GM18498 (cell line): ENCODE results near the gene SLCO1B1.

Source experiments
- ATAC-seq: cut with Tn5 transposase; IDR thresholded peaks from one replicate; pipeline ENCODE4 v1.9.1; 2021; ENCODE audit warnings: mild to moderate bottlenecking, moderate library complexity; ENCODE audit not compliant: unreplicated experiment

SLCO1B1 gene

GRCh38 chr12:21219206-21219605 lies 88.2 kb downstream of the SLCO1B1 start:
- ATAC-seq = no peak

DNA sequence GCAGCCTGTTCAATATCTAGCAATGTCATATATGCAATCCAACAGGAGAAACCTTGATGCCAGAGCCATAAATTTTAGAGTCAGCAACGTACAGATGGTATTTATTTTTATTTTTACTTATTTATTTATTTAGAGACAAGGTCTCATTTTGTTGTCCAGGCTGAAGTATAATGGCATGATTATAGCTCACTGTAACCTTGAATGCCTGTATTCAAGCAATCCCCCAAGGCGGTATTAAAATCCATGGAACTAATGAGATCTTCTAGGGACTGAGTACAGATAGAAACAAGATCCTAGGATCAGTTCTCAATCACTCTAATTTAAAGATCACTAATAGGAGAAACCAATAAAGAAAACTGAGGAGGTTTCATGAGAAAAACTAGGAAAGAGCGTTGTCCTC lies 89.3 kb downstream of the SLCO1B1 start:
- ATAC-seq = no peak

DNA sequence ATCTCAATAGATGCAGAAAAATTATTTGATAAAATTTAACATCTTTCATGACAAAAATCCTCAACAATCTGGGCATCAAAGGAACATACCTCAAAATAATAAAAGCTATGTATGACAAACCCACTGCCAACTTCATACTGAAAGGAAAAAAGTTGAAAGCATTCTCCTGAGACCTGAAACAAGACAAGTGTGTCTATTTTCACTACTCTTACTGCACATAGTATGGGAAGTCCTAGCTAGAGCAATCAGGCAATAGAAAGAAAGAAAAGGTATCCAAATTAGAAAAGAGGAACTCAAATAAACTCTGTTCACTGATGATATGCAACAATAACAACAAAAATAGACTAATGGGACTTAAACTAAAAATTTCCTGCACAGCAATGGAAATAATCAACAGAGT lies 90.1 kb downstream of the SLCO1B1 start:
- no peak for ATAC-seq

DNA sequence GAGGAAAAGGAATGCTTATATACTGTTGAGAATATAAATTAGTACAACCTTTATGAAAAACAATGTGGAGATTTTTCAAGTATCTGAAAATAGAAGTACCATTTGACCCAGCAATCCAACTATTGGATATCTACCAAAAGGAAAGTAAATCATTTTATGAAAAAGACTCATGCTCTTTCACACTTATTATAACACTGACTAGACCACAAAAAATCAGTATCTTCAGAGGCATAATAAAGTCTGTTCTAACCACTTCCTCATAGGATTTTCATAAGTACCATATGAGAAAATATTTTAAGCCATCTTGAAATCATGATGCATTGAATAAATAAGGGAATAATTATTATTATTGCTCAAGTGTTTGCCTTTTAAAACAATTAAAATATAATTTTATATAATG lies 90.8 kb downstream of the SLCO1B1 start:
- no peak for ATAC-seq

DNA sequence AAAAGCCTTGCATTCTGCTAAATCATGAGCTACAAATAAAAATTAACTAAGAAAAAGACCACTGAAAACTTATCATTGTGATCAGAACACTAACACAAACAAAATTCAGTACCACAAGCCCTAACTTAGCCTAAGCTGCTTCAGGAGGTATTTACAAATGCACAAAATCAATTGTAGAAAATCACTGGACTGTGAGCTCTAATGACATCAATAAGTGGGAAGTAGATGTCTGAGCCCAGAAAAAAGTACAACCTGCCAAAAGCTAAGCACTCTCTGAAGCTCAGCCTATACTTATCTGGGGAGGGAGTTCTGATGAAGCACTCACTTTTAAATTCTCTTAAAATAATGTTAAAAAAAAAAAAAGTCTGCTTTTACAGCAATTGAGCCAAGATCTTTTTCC lies 92.9 kb downstream of the SLCO1B1 start:
- ATAC-seq = no peak

- no peak for ATAC-seq
Measured at GRCh38 chr12:21234395-21234794, 103.4 kb downstream of the SLCO1B1 start.

DNA sequence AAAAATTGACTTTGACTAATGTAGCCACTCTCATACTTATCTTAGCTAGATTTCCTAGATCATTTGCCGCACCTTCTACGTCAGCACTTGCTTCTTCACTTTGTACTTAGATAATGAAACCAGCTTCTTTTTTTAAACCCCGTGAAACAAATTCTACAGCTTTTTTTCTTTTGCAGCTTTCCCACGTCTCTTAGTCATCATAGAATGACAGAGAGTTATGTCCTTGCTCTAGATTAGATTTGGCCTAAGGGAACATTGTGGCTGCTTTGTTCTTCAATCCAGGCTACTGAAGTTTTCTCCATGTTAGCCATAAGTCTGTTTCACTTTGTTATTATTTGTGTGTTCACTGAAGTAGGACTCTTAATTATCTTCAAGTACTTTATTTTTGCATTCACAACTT lies 108.9 kb downstream of the SLCO1B1 start:
- no peak for ATAC-seq

DNA sequence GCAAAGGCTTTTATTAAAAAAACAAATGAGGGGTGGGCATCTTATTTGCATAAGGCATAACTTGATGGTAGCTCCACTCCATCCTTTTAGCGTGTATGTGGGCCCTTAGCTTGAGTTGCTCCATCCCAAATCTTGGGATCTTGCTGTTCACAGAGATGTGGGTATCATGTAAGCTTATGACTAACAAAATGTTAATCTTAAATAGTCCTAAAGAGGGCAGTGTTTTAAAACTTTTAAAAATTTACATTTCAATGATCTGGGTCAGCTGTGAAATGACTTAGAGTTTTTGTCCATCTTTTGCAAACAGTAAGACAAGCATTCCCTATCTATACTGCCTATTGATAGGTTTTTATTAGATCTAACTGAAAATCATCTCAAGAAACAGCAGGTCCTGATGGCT lies 117.7 kb downstream of the SLCO1B1 start:
- no peak for ATAC-seq

DNA sequence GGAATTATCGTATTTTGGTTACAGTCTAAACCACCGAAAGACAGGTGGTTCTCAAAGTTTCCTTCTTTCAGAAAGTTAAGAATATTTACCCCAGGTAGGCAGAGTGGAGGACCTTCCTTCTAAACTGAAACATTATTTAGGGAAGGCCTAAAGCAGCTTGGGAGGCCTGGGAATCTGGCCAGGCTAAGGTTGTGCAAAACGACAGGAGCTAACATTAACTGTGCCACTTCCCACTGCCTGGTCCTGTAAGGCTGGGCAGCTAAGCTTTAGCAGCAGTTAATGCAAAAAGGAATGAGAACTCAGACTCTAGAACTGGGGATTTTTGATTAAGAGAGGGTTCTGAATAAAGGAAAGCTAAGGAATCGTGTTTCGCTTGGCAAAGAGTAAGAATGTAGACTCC lies 121.1 kb downstream of the SLCO1B1 start:
- no peak for ATAC-seq

- no peak for ATAC-seq
Measured at GRCh38 chr12:21257172-21257571, 126.2 kb downstream of the SLCO1B1 start.

GRCh38 chr12:21264232-21264631 lies 133.2 kb downstream of the SLCO1B1 start:
- ATAC-seq = no peak

DNA sequence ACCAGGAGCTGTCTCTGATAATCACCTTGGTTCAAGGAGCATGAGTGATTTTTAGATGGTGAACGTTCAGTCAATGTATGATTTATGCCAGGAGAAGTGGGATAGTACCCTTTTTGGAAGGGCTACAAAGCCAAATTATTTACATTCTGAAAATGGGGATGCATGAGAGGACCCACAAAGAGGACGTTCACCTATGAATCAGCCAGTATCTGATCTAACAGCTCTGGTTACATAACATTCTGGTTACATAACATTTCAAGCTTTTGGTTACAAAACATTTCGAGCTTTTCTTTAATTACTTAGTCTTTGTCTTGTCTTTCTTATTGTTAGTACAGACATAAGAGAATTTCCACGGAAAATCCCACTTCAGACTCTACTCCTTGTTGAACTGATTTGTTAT lies 134.9 kb downstream of the SLCO1B1 start:
- ATAC-seq = no peak

- no peak for ATAC-seq
Measured at GRCh38 chr12:21276826-21277225, 145.8 kb downstream of the SLCO1B1 start.
